ENCODE results near the gene ZBTB21. TPM values are rescaled to one million over a fixed set of nuclear protein-coding genes. Genes with fewer than 3 reads are reported as not detected.

ZBTB21 gene
- total RNA-seq, 1 experiment from 2014 or later, result 18.1 TPM

DNA sequence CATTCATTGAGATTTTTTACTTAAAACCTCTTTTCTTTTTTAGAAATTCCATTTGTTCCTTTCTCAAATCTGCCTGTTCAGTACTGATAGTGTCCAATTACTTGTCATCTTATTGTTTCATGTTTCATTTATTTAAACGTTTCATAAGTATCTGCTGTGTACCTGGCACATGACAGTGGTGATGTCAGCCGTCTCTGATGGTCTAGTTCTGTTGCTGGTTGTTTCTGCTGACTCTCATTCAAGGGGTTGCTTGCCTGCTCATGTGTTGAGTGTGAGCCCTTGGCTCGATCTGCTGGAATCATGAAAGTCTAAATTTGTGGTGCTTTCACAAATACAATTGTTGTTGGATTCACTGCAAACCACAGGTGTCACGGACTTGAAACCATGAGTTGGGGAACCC, 30.8 kb downstream of the ZBTB21 start:
- Histone ChIP-seq H4K20me1 (ENCODE audit: control insufficient read depth, insufficient read depth, insufficient read length) (no peaks in the 10 kb centered on the region), H3K4me2 (ENCODE audit: insufficient read depth, insufficient read length, low read length) (no peak overlapping the region), H2BK20ac (ENCODE audit: low read depth, low read length, poor library complexity, severe bottlenecking) (no peak overlapping the region), H2BK120ac (ENCODE audit: low read depth, low read length, poor library complexity, severe bottlenecking) (no peak overlapping the region), H2AFZ (ENCODE audit: low read length) (no peak overlapping the region), H3K14ac (ENCODE audit: insufficient read depth, low read length) (no peak overlapping the region), H3K79me2 (ENCODE audit: insufficient read depth, low read length) (no peaks in the 10 kb centered on the region), H4K91ac (ENCODE audit: insufficient read length, low read depth, low read length) (no peak overlapping the region), H3K9me3 (ENCODE audit: control insufficient read depth, low read depth, low read length) (peaks cover 4% of the 10 kb centered on the region), H3K23me2 (ENCODE audit: insufficient read length, low read depth, low read length, poor library complexity, severe bottlenecking) (no peaks in the 10 kb centered on the region), H3K4me1 (ENCODE audit: insufficient read depth, low read length) (no peaks in the 10 kb centered on the region), H3K79me1 (ENCODE audit: insufficient read depth, low read depth, low read length, poor library complexity, severe bottlenecking) (no peaks in the 10 kb centered on the region), H3K18ac (ENCODE audit: insufficient read length, low read depth, low read length) (no peak overlapping the region), H3K27ac (ENCODE audit: insufficient read length, low read depth, low read length) (no peak overlapping the region), H2AK5ac (ENCODE audit: insufficient read length, low read length) (no peak overlapping the region), H2BK15ac (ENCODE audit: low read depth, low read length) (no peak overlapping the region), H3K56ac (ENCODE audit: insufficient read length, low read depth, low read length) (no peak overlapping the region), H3T11ph (ENCODE audit: low read length) (no peak overlapping the region), H3K27me3 (ENCODE audit: insufficient read depth, low read length) (no peaks in the 10 kb centered on the region), H3K23ac (ENCODE audit: insufficient read length, low read depth, low read length) (no peak overlapping the region), H4K5ac (ENCODE audit: insufficient read length, low read depth, low read length) (no peak overlapping the region), H2BK12ac (ENCODE audit: insufficient read length, low read depth, low read length) (no peak overlapping the region), H4K8ac (replicated peaks; ENCODE audit: insufficient read length, low read depth, low read length) (no peak overlapping the region), H3K9ac (ENCODE audit: extremely low read depth, insufficient read length, low read length) (no peak overlapping the region), H3K4ac (ENCODE audit: low read depth, low read length) (no peak overlapping the region), H2BK5ac (ENCODE audit: insufficient read length, low read length) (no peak overlapping the region)
- Mint-ChIP-seq H3K4me1 (peaks cover under 1 to 3% of the 10 kb centered on the region in 2 experiments; a peak in 2 of 4 replicates), H3K9me3 (peaks cover 11 to 14% of the 10 kb centered on the region in 2 experiments), H3K36me3 (ENCODE audit: insufficient read depth in 1 of 3, low read depth in 3 of 3) (peaks cover 0 to 10% (median 9%) of the 10 kb centered on the region in 3 experiments; a peak in 5 of 7 replicates), H3K4me3 (no peak overlapping the region), H3K27ac (no peak overlapping the region), H3K27me3 (ENCODE audit: low read depth) (peaks cover 8% of the 10 kb centered on the region)
- no peak for DNase-seq
- no CpG with 5 or more reads among the region's 4 CpGs for WGBS (ENCODE audit: extremely low coverage, insufficient read length, low lambda C conversion rate)
- TF ChIP-seq CTCF (conservative IDR thresholded peaks at IDR 0.05), result no peak
